ENCODE results near the gene TRPM3. TPM values are rescaled to one million over a fixed set of nuclear protein-coding genes. Genes with fewer than 3 reads are reported as not detected.

The TRPM3 gene
- total and polyA plus RNA-seq, 9 of the 15 experiments (the other 6 are each of a cell fraction or from before 2014, with no cell fraction given) = 0.04 TPM; not detected in 8

DNA sequence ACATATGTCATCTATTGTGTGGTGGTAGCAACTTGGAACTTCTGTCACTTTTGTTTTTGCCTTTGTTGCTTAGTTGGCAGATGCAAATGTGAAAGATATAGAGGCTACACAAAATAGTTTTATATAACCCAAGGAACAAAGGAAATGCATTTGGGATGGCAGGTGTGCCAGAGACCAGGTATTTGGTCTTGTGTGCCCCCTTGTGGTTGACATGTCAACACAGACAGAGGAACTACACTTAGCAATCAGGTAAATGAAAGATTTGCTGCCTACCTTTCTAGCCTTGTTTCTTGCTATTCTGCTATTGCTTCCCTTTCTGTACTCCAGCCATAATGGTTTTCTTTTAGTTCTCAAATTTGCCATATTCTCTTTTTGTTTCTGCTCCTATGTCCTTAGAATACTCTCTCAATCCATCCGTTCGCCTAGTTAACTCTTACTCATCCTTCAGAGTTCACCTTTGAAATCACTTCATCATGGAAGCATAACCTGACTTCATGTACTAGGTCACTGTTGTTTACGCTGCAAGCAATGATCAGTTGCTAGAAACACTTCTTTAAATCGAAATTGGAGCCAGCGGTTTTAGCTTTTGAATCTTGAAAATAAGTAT lies 119.5 kb downstream of the TRPM3 start:
- no peaks in the 10 kb centered on the region for H3K9me3 ChIP-seq (replicated peaks; ENCODE audit: control insufficient read depth, insufficient read depth, low read depth, low read length)
- 0% methylated on average over 5 of the region's 5 CpGs for WGBS (ENCODE audit: insufficient coverage, low coverage, missing lambda C conversion rate)
- TF ChIP-seq WHSC1 (IDR thresholded peaks at IDR 0.05; ENCODE audit: low read length) (no peak), FIP1L1 (IDR thresholded peaks at IDR 0.05; ENCODE audit: low read depth, low read length, poor library complexity, severe bottlenecking) (no peak), SMC3 (conservative IDR thresholded peaks at IDR 0.05; ENCODE audit: insufficient read depth, low read depth, low read length) (0 out of 2 replicates have a peak, but pooled peaks have one; percentile 16), SAFB2 (IDR thresholded peaks at IDR 0.05; ENCODE audit: borderline replicate concordance, low read depth, low read length, severe bottlenecking) (no peak), NR2F6 (CRISPR knock-in tag; IDR thresholded peaks at IDR 0.05) (no peak), SMARCE1 (IDR thresholded peaks at IDR 0.05) (no peak)
- TF ChIP-seq, protein P1, sequence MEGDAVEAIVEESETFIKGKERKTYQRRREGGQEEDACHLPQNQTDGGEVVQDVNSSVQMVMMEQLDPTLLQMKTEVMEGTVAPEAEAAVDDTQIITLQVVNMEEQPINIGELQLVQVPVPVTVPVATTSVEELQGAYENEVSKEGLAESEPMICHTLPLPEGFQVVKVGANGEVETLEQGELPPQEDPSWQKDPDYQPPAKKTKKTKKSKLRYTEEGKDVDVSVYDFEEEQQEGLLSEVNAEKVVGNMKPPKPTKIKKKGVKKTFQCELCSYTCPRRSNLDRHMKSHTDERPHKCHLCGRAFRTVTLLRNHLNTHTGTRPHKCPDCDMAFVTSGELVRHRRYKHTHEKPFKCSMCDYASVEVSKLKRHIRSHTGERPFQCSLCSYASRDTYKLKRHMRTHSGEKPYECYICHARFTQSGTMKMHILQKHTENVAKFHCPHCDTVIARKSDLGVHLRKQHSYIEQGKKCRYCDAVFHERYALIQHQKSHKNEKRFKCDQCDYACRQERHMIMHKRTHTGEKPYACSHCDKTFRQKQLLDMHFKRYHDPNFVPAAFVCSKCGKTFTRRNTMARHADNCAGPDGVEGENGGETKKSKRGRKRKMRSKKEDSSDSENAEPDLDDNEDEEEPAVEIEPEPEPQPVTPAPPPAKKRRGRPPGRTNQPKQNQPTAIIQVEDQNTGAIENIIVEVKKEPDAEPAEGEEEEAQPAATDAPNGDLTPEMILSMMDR (IDR thresholded peaks at IDR 0.05 in 2 of 3, conservative IDR thresholded peaks at IDR 0.05 in 1 of 3; ENCODE audit: insufficient read depth in 2 of 3, low read depth in 1 of 3, low read length in 3 of 3) = peak; percentile 28 to 46 (median 38); a peak in 4 of 6 replicates
- TF ChIP-seq, protein P2, sequence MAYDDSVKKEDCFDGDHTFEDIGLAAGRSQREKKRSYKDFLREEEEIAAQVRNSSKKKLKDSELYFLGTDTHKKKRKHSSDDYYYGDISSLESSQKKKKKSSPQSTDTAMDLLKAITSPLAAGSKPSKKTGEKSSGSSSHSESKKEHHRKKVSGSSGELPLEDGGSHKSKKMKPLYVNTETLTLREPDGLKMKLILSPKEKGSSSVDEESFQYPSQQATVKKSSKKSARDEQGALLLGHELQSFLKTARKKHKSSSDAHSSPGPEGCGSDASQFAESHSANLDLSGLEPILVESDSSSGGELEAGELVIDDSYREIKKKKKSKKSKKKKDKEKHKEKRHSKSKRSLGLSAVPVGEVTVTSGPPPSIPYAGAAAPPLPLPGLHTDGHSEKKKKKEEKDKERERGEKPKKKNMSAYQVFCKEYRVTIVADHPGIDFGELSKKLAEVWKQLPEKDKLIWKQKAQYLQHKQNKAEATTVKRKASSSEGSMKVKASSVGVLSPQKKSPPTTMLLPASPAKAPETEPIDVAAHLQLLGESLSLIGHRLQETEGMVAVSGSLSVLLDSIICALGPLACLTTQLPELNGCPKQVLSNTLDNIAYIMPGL (CRISPR knock-in tag; IDR thresholded peaks at IDR 0.05) = no peak
- TF ChIP-seq, protein P3, sequence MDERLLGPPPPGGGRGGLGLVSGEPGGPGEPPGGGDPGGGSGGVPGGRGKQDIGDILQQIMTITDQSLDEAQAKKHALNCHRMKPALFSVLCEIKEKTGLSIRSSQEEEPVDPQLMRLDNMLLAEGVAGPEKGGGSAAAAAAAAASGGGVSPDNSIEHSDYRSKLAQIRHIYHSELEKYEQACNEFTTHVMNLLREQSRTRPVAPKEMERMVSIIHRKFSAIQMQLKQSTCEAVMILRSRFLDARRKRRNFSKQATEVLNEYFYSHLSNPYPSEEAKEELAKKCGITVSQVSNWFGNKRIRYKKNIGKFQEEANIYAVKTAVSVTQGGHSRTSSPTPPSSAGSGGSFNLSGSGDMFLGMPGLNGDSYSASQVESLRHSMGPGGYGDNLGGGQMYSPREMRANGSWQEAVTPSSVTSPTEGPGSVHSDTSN (CRISPR knock-in tag; IDR thresholded peaks at IDR 0.05; ENCODE audit: low read depth) = no peak
- TF ChIP-seq, protein P3 (tag; conservative IDR thresholded peaks at IDR 0.05; ENCODE audit: low read depth) = no peak
- H3K4me3 ChIP-seq = no peak overlapping the region
- no peak overlapping the region for H3K4me2 ChIP-seq (ENCODE audit: insufficient read depth, low read length)
- H3K36me3 ChIP-seq (ENCODE audit: control insufficient read depth, insufficient read depth, low read length) = no peaks in the 10 kb centered on the region
- no peak overlapping the region for H3K9ac ChIP-seq (ENCODE audit: insufficient read depth in 1 of 2, low read depth in 2 of 2, low read length in 2 of 2)
- no peaks in the 10 kb centered on the region for H3K4me1 ChIP-seq (replicated peaks in 1 of 2; ENCODE audit: control insufficient read depth in 2 of 2, insufficient read depth in 2 of 2, low read length in 2 of 2)
- intact Hi-C loops (cut with micrococcal nuclease) (loop anchor here (2.0 kb wide), 2 partner anchors 77 to 361 kb away; no protein-coding TSS in a partner anchor), in situ Hi-C loops (cut with MboI) (no loop called here)
- POLR2A ChIA-PET = no interaction called here
- no peaks in the 10 kb centered on the region for H4K20me1 ChIP-seq (replicated peaks; ENCODE audit: control insufficient read depth, insufficient read depth, low read length)
- no peaks in the 10 kb centered on the region for H3K79me2 ChIP-seq (ENCODE audit: control insufficient read depth, insufficient read depth, low read length)
- ATAC-seq (no peak), DNase-seq (ENCODE audit: extremely low read depth in 1 of 4, low spot score in 3 of 4) (peak; percentile 4 to 15 (median 6)), FAIRE-seq (peak; percentile 23)
- no peak overlapping the region for H2AFZ ChIP-seq (ENCODE audit: low read depth, low read length)
- no peaks in the 10 kb centered on the region for H3K27me3 ChIP-seq (ENCODE audit: control insufficient read depth in 2 of 2, insufficient read depth in 2 of 2, low read length in 2 of 2)
- CTCF ChIA-PET (ENCODE audit: low intra/inter-chr PET ratio) = interaction anchor here (1.4 kb wide), 1 partner anchor 362 kb away, joined by 6 read pairs; no protein-coding TSS in a partner anchor
- no peak overlapping the region for H3K27ac ChIP-seq (ENCODE audit: extremely low read depth, low read depth, low read length)
- no peaks in the 10 kb centered on the region for H3K9me1 ChIP-seq (ENCODE audit: control insufficient read depth, insufficient read depth, low read length)
- no TSS peak for BruUV-seq (replicated peaks)

All from K562 (cell line).